ENCODE results near the gene HPCAL1.

GRCh38 chr2:10425699-10426098 is 123.0 kb downstream of the HPCAL1 start:
- no peak for TF ChIP-seq TCF7 (IDR thresholded peaks at IDR 0.05; ENCODE audit: borderline replicate concordance)
- no peak for TF ChIP-seq EGR1 (IDR thresholded peaks at IDR 0.05; ENCODE audit: borderline replicate concordance in 1 of 2, low read depth in 2 of 2, low read length in 2 of 2)
- TF ChIP-seq IKZF2 (IDR thresholded peaks at IDR 0.05) = no peak
- TF ChIP-seq EZH2 (IDR thresholded peaks at IDR 0.05; ENCODE audit: borderline replicate concordance, control insufficient read depth, low read depth, low read length) = no peak
